Panc1 (cell line): ENCODE results near the gene NDUFAF2.

ENCODE experiments used
- POLR2AphosphoS5 ChIP-seq: IDR thresholded peaks from 2 replicates; pipeline ENCODE4 v1.6.1; 2012; ENCODE audit warnings: mild to moderate bottlenecking, low read depth, low read length, moderate library complexity
- SIN3A ChIP-seq: IDR thresholded peaks from 2 replicates; pipeline ENCODE4 v1.6.1; 2012; ENCODE audit warnings: low read depth, mild to moderate bottlenecking, low read length, moderate library complexity, borderline replicate concordance; ENCODE audit not compliant: insufficient read depth
- TCF7L2 ChIP-seq: IDR thresholded peaks from 2 replicates; pipeline ENCODE4 v1.6.1; 2011; ENCODE audit warnings: mild to moderate bottlenecking, low read depth, low read length, inconsistent platforms
- TF ChIP-seq, protein P1 (sequence below): fragments of 450-650 bp; IDR thresholded peaks from 2 replicates; pipeline ENCODE4 v1.5.1; 2017; ENCODE audit warnings: mild to moderate bottlenecking
- TF ChIP-seq, protein P2 (sequence below), 2 experiments: IDR thresholded peaks; 2 replicates each; pipeline ENCODE4 v1.6.1; 2011 to 2012; ENCODE audit warnings: low read depth in 2 of 2, control low read depth in 1 of 2, low read length in 1 of 2, mild to moderate bottlenecking in 1 of 2, moderate library complexity in 1 of 2; ENCODE audit not compliant: insufficient read depth in 1 of 2

GRCh38 chr5:61139094-61139873 is 194.3 kb downstream of the NDUFAF2 start:
- TF ChIP-seq, protein P1, sequence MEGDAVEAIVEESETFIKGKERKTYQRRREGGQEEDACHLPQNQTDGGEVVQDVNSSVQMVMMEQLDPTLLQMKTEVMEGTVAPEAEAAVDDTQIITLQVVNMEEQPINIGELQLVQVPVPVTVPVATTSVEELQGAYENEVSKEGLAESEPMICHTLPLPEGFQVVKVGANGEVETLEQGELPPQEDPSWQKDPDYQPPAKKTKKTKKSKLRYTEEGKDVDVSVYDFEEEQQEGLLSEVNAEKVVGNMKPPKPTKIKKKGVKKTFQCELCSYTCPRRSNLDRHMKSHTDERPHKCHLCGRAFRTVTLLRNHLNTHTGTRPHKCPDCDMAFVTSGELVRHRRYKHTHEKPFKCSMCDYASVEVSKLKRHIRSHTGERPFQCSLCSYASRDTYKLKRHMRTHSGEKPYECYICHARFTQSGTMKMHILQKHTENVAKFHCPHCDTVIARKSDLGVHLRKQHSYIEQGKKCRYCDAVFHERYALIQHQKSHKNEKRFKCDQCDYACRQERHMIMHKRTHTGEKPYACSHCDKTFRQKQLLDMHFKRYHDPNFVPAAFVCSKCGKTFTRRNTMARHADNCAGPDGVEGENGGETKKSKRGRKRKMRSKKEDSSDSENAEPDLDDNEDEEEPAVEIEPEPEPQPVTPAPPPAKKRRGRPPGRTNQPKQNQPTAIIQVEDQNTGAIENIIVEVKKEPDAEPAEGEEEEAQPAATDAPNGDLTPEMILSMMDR: peak; percentile 64
- no peak for TF ChIP-seq POLR2AphosphoS5
- TF ChIP-seq SIN3A: no peak
- TF ChIP-seq TCF7L2: no peak
- TF ChIP-seq, protein P2, sequence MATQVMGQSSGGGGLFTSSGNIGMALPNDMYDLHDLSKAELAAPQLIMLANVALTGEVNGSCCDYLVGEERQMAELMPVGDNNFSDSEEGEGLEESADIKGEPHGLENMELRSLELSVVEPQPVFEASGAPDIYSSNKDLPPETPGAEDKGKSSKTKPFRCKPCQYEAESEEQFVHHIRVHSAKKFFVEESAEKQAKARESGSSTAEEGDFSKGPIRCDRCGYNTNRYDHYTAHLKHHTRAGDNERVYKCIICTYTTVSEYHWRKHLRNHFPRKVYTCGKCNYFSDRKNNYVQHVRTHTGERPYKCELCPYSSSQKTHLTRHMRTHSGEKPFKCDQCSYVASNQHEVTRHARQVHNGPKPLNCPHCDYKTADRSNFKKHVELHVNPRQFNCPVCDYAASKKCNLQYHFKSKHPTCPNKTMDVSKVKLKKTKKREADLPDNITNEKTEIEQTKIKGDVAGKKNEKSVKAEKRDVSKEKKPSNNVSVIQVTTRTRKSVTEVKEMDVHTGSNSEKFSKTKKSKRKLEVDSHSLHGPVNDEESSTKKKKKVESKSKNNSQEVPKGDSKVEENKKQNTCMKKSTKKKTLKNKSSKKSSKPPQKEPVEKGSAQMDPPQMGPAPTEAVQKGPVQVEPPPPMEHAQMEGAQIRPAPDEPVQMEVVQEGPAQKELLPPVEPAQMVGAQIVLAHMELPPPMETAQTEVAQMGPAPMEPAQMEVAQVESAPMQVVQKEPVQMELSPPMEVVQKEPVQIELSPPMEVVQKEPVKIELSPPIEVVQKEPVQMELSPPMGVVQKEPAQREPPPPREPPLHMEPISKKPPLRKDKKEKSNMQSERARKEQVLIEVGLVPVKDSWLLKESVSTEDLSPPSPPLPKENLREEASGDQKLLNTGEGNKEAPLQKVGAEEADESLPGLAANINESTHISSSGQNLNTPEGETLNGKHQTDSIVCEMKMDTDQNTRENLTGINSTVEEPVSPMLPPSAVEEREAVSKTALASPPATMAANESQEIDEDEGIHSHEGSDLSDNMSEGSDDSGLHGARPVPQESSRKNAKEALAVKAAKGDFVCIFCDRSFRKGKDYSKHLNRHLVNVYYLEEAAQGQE (IDR thresholded peaks at IDR 0.05; ENCODE audit: insufficient read depth in 1 of 2, low read depth in 2 of 2, low read length in 1 of 2): no peak
